NCI-H2081 treated with DMSO at 0.1 percent for 48 hours (cell line): Measurements from ENCODE around the gene C1QTNF2.

Source experiments
- DNase-seq: peaks from one replicate; lab custom pipeline; 2025; lab: John Stamatoyannopoulos, UW

C1QTNF2 gene

DNA sequence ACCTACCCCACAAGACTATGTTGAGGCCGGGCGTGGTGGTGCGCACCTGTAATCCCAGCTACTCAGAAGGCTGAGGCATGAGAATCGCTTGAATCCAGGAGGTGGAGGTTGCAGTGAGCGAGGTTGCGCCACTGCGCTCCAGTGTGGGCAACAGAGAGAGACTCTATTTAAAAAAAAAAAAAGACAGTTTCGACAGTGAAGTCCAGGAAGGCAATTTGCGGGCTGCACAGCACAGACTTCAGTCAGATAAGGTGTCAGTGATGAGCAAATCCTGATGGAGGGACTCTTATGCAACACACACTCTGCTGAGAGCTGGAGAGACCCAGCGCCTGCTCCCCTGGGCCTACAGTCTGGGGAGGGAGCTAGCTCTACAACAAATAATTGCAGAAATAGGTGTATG is 72.2 kb downstream of the C1QTNF2 start:
- no peak for DNase-seq

- DNase-seq, result no peak
These were observed 72.7 kb downstream of the C1QTNF2 start for GRCh38 chr5:160297776-160298175.
